ENCODE measurements around the gene RTL10.

DNA sequence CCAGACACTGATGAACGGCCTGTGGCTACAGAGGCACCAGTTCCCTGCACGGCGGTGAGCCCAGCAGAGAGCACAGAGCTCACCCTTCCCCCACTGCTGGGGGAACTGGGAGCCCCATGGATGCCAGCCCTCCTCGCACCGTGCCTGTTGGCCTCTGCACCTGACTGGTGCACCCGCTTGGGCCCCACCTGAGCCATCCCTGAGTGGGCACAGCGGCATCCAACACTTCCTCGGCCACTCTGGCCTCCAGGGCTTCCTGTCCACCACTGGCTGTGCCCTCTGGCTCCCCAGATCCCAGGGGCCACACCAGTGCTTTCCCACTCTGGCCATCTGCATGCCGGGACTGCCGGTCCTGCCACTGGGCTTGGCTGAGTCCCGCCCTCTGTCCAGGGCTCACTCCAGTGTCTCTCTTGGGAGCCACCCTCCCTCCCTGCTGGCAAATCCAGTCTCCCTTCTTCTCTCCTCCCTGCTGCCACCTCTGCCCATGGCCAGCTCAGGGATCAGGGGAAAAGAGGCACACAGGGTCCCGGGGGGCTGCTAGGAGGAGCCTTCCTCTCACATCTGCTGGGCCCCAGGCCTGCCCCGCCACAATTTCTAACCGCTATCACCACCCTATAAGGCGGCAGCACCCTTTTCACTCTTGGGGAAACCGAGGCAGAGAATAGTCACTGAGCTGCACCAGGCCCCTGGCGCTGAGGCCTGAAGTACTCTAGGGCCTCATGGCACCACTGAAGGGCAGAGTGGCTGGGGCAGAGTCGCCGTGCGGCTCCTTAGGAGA, 33.0 kb downstream of the RTL10 start:
- TF ChIP-seq PRDM1 (tag by site-specific recombination; IDR thresholded peaks at IDR 0.05) (no peak), ZNF248 (tag by site-specific recombination; IDR thresholded peaks at IDR 0.05) (no peak), MEIS1 (CRISPR knock-in tag; IDR thresholded peaks at IDR 0.05; ENCODE audit: borderline replicate concordance) (no peak), HOXA7 (CRISPR knock-in tag; IDR thresholded peaks at IDR 0.05; ENCODE audit: borderline replicate concordance) (no peak), YY1 (tag by site-specific recombination; IDR thresholded peaks at IDR 0.05) (no peak), GLI4 (tag by site-specific recombination; IDR thresholded peaks at IDR 0.05) (no peak)
- TF ChIP-seq, protein P1, sequence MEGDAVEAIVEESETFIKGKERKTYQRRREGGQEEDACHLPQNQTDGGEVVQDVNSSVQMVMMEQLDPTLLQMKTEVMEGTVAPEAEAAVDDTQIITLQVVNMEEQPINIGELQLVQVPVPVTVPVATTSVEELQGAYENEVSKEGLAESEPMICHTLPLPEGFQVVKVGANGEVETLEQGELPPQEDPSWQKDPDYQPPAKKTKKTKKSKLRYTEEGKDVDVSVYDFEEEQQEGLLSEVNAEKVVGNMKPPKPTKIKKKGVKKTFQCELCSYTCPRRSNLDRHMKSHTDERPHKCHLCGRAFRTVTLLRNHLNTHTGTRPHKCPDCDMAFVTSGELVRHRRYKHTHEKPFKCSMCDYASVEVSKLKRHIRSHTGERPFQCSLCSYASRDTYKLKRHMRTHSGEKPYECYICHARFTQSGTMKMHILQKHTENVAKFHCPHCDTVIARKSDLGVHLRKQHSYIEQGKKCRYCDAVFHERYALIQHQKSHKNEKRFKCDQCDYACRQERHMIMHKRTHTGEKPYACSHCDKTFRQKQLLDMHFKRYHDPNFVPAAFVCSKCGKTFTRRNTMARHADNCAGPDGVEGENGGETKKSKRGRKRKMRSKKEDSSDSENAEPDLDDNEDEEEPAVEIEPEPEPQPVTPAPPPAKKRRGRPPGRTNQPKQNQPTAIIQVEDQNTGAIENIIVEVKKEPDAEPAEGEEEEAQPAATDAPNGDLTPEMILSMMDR (tag by site-specific recombination; IDR thresholded peaks at IDR 0.05): no peak
- TF ChIP-seq, protein P2, sequence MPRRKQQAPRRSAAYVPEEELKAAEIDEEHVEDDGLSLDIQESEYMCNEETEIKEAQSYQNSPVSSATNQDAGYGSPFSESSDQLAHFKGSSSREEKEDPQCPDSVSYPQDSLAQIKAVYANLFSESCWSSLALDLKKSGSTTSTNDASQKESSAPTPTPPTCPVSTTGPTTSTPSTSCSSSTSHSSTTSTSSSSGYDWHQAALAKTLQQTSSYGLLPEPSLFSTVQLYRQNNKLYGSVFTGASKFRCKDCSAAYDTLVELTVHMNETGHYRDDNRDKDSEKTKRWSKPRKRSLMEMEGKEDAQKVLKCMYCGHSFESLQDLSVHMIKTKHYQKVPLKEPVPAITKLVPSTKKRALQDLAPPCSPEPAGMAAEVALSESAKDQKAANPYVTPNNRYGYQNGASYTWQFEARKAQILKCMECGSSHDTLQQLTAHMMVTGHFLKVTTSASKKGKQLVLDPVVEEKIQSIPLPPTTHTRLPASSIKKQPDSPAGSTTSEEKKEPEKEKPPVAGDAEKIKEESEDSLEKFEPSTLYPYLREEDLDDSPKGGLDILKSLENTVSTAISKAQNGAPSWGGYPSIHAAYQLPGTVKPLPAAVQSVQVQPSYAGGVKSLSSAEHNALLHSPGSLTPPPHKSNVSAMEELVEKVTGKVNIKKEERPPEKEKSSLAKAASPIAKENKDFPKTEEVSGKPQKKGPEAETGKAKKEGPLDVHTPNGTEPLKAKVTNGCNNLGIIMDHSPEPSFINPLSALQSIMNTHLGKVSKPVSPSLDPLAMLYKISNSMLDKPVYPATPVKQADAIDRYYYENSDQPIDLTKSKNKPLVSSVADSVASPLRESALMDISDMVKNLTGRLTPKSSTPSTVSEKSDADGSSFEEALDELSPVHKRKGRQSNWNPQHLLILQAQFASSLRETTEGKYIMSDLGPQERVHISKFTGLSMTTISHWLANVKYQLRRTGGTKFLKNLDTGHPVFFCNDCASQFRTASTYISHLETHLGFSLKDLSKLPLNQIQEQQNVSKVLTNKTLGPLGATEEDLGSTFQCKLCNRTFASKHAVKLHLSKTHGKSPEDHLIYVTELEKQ (tag by site-specific recombination; IDR thresholded peaks at IDR 0.05; ENCODE audit: borderline replicate concordance): no peak
